ENCODE data around the gene PEX19.
"Not testable (repeated sequence)": the region's sequence is repeated elsewhere in the genome, so short reads cannot be mapped to it uniquely, and the experiment has no call there.

Gene PEX19, protein sequence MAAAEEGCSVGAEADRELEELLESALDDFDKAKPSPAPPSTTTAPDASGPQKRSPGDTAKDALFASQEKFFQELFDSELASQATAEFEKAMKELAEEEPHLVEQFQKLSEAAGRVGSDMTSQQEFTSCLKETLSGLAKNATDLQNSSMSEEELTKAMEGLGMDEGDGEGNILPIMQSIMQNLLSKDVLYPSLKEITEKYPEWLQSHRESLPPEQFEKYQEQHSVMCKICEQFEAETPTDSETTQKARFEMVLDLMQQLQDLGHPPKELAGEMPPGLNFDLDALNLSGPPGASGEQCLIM

DNA sequence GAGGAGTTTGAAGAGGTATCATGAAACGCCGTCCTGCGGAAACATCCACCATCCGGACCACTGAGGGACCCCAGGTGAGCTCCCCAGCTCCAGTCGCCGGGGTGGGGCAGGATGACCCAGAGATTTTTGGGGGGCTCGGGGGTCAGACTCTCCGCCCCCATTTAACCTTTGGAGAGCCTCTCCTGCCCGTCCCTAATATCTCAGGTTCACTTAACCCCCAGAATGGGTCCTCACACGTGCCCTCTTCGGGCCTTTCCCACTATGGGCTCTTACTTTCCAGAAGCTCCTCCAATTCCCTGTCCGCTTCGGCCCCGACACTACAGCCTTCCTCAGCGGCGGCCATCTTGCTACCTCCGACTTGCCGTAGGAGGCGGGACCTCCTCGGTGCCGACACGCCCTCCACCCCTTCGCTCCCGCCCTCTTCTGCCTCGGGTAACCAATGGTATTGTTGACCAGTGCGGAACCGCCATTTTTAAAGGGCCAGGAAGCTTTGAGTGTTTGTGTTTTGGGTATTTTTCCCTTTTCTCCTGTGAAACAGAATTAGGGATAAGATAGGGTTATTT, at the start of gene PEX19:
Gene PEX19, minus strand, starts transcription at position 352 of the 563 bp plus-strand sequence. Its CDS starts 9 bp downstream, at position 343.
- in situ Hi-C loops (cut with MboI; ENCODE audit: low sequenced_read_pairs), result no loop called here

DNA sequence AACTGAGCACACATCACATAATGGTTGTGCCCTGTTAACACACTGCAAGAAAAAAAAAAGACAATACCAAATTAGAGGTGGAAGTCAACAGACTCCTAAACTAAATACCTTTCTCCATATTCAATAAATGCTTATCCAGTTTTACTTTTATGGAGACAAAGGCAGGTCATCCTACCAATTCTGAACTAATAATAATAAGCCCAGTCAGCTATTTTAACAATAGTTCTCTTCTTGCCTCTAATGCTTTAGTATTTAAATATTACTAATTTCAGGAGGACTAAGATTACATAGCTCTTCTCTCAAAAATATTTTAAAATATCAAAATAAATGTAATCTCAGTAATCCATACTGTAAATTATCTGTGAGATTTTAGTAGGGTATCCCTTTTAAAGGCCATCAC, 47.6 kb upstream of the PEX19 start:
- in situ Hi-C loops (cut with MboI; ENCODE audit: low sequenced_read_pairs), result no loop called here

DNA sequence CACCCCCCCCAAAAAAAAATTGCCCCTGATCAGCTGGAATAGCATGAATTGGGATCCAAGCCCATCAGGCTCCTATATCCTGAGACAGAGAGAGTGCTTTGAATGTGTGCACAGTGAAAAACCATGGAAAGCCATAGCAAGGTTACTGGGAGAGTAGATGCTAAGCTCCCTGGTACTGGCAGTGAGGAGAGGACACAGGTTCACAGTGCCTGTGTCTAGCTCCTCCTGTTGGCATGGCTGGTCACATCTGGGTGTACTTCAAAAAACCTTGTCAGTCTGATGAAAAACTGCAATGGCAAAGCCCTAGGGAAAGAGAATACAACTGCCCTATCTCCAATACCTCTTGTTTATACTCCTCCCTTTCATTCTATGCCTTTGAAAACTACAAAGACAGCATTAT, 45.2 kb upstream of the PEX19 start:
- in situ Hi-C loops (cut with MboI; ENCODE audit: low sequenced_read_pairs), result no loop called here

- in situ Hi-C loops (cut with MboI; ENCODE audit: low sequenced_read_pairs), result no loop called here
Measured at GRCh38 chr1:160328184-160328583, 43.3 kb upstream of the PEX19 start.

- in situ Hi-C loops (cut with MboI; ENCODE audit: low sequenced_read_pairs), result no loop called here
Measured at GRCh38 chr1:160326418-160326817, 41.5 kb upstream of the PEX19 start.

DNA sequence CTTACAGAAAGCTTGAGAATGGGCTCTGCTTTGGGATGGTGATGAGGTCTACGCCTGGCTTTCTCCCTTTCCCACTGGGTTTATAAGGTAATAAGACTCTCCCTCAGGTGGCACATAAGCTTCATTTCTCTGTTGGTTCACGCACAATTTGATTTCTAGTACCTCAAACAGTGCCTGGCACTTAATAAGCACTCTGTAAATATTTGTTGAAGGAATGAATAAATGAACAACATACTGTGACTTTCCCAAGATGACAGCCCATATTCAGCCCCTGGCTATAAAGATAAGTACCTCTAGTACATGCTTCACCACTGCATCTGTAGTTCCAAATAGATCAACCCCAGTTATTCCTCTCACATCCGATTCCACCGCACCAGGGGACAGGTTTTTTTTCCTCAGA, 40.3 kb upstream of the PEX19 start:
- in situ Hi-C loops (cut with MboI; ENCODE audit: low sequenced_read_pairs), result no loop called here

- in situ Hi-C loops (cut with MboI; ENCODE audit: low sequenced_read_pairs), result no loop called here
Measured at GRCh38 chr1:160322831-160323230, 37.9 kb upstream of the PEX19 start.

DNA sequence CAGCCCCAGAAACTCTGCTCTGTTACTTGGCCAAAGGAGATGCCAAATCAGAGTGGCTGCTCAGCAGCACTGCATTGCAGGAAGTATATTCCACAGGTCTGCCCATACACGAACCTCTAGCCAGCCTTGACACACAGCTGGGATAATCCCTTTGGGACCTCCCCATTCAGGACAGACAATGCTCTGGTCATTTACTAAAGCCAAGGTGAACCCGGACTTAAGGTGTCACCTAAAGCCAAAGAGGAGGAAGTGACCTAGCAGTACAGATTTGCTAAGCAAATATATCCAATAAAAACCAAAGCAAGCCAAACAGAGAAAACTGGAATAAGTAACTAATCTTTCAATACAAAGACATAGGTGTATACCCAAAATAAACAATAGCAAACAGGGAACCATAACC, 30.4 kb upstream of the PEX19 start:
- in situ Hi-C loops (cut with MboI; ENCODE audit: low sequenced_read_pairs), result no loop called here

DNA sequence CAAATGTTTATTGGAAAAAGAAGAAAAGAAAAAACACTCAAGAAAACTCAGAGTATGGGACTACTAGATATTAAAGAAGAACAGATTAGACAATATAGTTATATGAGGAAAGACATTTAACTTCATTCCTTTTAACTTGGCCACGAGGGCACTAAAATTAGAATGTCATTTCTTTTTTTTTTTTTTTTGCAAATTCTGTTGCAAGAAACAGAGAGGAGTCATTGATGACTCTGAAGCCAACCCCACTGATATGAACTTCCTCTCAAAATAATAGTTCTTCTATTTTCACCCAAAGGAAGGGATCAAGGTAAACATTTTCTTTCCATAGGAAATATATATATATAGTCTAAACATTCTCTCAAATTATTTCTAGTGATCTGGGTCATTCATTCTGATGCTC, 24.6 kb upstream of the PEX19 start:
- in situ Hi-C loops (cut with MboI; ENCODE audit: low sequenced_read_pairs), result no loop called here

DNA sequence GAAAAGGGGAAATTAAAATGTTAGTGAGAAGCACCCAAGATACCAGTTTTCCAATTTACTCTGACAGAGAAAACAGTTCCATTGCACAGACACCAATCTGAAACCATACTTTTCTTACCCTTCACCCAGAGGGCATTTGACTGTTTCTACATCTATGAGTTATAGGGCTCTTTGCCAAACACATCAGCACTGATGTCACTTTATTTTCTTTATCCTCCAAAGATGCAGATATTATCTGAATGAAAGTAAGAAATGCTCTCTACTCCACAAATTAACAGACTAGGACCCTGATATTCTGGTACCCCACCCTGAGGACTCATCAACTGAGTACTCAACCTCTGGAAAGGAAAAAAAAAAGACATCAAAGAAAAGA, 24.2 kb upstream of the PEX19 start:
- in situ Hi-C loops (cut with MboI; ENCODE audit: low sequenced_read_pairs), result no loop called here

DNA sequence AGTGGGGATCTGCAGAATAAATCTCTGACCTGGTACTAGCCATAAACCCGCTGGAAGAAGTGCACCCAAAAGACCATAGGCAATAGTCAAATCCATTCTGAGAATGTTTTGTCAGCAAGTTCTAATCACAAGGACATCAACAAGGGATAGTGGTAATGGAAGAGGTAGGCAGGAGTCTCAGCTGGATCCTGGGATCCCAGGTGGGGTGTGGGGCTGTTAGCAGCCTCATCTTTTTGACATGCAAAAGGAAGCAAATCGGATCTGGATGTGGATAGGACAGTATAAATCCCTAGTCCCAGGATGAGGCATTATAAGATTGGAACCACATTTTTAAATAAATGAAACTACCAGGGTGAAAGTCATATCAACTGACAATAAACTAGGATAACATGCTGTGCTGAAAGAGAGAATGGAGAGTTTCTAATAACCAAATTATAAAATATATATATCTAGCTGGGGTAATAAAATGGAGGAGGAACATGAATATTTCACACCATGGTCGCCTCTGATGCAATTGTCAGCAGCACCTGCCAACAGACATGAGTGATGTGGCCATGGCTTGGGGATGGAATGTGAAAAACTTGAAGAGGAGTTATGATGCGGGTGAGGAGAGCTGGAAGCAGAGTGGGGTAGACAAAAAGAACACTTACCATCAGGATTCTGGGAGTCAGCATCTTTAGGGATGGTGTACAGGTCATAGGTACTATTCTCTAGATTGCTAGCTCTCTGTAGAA, 23.7 kb upstream of the PEX19 start:
- in situ Hi-C loops (cut with MboI; ENCODE audit: low sequenced_read_pairs), result no loop called here

- in situ Hi-C loops (cut with MboI; ENCODE audit: low sequenced_read_pairs), result no loop called here
Measured at GRCh38 chr1:160307118-160307791, 22.3 kb upstream of the PEX19 start.

GRCh38 chr1:160300173-160300572, 15.2 kb upstream of the PEX19 start:
- in situ Hi-C loops (cut with MboI; ENCODE audit: low sequenced_read_pairs), result no loop called here

- in situ Hi-C loops (cut with MboI; ENCODE audit: low sequenced_read_pairs), result no loop called here
Measured at GRCh38 chr1:160296036-160296435, 11.1 kb upstream of the PEX19 start.

DNA sequence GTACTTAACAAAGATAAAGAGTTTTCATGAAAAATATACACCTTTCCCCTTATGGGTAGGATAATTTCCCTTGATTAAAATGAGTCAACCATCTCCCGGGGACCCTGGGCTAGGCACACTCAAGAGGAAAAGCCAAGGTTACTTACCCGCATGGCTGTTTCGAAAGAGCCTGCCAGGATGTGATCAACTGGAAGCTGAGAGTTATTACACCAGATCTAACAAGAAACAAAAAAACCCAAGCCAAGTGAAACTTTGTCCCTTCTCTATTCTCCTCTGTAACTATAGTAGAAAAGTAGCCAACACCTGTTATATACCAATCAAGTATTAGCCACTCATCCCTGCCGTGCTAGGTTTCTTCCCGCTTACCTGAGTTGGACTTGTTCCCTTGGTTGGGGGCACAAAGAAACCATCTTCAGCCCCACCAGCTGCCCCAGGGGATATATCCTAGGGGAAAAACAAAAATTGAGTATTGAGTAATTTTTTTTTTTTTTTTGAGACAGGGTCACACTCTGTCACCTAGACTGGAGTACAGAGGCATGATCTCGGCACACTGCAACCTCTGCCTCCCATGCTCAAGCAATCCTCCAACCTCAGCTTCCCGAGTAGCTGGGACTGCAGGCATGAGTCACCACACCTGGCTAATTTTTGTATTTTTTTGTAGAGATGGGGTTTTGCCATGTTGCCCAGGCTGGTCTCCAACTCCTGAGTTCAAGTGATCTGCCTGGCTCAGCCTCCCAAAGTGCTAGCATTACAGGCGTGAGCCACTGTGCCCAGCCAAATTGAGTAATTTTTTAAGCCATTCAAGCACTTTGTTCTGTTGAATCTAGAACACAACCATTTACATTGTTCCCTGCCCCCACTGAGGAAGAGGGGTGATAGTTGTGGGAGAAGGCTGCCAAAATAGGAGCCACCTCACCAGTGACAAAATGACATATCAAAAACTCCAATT, 8.4 kb upstream of the PEX19 start:
- in situ Hi-C loops (cut with MboI; ENCODE audit: low sequenced_read_pairs), result no loop called here

GRCh38 chr1:160291248-160292220, 6.6 kb upstream of the PEX19 start:
- in situ Hi-C loops (cut with MboI; ENCODE audit: low sequenced_read_pairs), result no loop called here

DNA sequence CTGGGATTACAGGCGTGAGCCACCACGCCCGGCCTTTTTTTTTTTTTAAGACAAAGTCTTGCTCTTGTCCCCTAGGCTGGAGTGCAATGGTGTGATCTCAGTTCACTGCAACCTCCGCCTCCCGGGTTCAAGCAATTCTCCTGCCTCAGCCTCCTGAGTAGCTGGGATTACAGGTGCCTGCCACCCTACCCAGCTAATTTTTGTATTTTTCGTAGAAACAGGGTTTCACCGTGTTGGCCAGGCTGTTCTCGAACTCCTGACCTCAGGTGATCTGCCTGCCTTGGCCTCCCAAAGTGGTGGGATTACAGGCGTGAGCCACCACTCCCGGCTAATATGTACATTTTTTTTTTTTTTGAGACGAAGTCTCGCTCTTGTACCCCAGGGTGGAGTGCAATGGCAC, 2.8 kb upstream of the PEX19 start:
- in situ Hi-C loops (cut with MboI; ENCODE audit: low sequenced_read_pairs), result not testable (repeated sequence)

- in situ Hi-C loops (cut with MboI; ENCODE audit: low sequenced_read_pairs), result no loop called here
Measured at GRCh38 chr1:160285506-160285905, 573 bp upstream of the PEX19 start.

DNA sequence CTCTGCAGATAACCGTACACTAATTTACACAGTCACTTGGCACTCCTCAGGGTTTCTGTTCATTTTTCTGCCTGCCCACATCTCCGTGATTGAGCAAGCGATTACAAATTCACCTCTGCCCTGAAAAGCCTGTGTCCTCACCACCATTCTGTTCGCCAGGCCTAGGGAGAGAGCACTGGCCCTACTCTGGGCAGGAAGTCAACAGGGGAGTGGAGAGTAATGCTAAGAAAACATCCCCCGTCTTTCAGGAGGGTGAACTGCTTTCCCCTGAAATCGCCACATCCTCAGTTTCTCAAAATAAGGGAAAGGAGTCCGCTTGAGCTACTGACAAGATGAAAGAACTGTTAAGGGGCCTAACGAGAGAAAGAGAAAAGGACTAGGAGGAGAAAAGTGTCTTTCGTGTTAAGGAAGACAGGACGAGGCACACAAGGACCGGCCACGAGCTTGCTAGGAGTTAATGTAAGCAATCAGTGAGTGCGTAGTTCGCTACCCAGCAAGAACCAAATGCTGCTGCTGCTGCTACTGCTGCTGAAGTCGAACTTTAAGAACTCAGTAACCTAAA, 632 bp downstream of the PEX19 start:
- in situ Hi-C loops (cut with MboI; ENCODE audit: low sequenced_read_pairs), result no loop called here
